ENCODE measurements around the gene ROR1. TPM values are rescaled to one million over a fixed set of nuclear protein-coding genes. Genes with fewer than 3 reads are reported as not detected.

The ROR1 gene
- total RNA-seq, 2 experiments from 2014 or later = 0.47 to 1.4 TPM

DNA sequence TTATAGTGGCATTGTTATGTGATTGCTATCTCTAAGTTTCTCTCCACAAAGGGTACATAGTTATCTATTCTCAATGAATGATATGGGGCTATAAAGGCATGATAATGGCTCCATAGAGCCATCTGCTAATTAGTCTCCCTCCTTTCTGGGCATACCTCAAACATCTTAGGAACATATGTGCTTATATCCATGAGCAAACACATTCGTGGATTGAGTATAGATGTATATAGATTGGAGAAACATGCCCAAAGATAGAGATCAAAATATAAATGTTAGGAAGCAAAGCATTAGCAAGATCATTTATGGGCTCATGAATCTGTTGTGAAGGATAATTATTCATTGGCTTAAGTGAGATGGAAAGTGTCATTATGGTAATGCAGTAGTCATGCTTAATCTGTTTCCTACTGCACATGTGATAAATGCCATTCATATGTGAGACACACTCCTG is 273.8 kb downstream of the ROR1 start:
- DNase-seq (ENCODE audit: low spot score) = no peak
- Histone ChIP-seq H2AFZ (ENCODE audit: low read length) (no peak overlapping the region), H3K36me3 (ENCODE audit: insufficient read depth, low read length) (no peaks in the 10 kb centered on the region), H3K27ac (ENCODE audit: low read depth, low read length, poor library complexity, severe bottlenecking) (no peak overlapping the region), H3K4me2 (ENCODE audit: low read length) (no peak overlapping the region), H3K4me3 (ENCODE audit: low read depth, low read length, poor library complexity, severe bottlenecking) (no peak overlapping the region), H3K4me1 (ENCODE audit: insufficient read depth, low read length, poor library complexity, severe bottlenecking) (no peaks in the 10 kb centered on the region), H3K9me2 (ENCODE audit: insufficient read depth, low read length) (no peaks in the 10 kb centered on the region), H4K20me1 (ENCODE audit: insufficient read depth, low read length) (no peaks in the 10 kb centered on the region), H3K9me3 (ENCODE audit: low read length) (no peaks in the 10 kb centered on the region), H3K79me2 (ENCODE audit: insufficient read depth, low read depth, low read length) (no peaks in the 10 kb centered on the region)
- no peak for TF ChIP-seq CTCF (conservative IDR thresholded peaks at IDR 0.05; ENCODE audit: low read length)
- TF ChIP-seq EZH2phosphoT487 (IDR thresholded peaks at IDR 0.05; ENCODE audit: borderline replicate concordance, low read depth, low read length) = no peak
- POLR2A ChIA-PET = no interaction called here
- no TSS peak for BruUV-seq (replicated peaks)
- intact Hi-C loops (cut with micrococcal nuclease; ENCODE audit: unreplicated experiment) = no loop called here
- CTCF ChIA-PET (ENCODE audit: unreplicated experiment) = no interaction called here

GRCh38 chr1:64049900-64050540 is 276.2 kb downstream of the ROR1 start:
- no TSS peak for BruUV-seq (replicated peaks)
- H3K9me2 ChIP-seq (ENCODE audit: insufficient read depth, low read length) = no peaks in the 10 kb centered on the region
- H3K4me3 ChIP-seq (ENCODE audit: low read depth, low read length, poor library complexity, severe bottlenecking) = no peak overlapping the region
- no peak for DNase-seq (ENCODE audit: low spot score)
- TF ChIP-seq CTCF (conservative IDR thresholded peaks at IDR 0.05; ENCODE audit: low read length) (no peak), EZH2phosphoT487 (IDR thresholded peaks at IDR 0.05; ENCODE audit: borderline replicate concordance, low read depth, low read length) (no peak)
- no peaks in the 10 kb centered on the region for H3K9me3 ChIP-seq (ENCODE audit: low read length)
- CTCF ChIA-PET (ENCODE audit: unreplicated experiment) = no interaction called here
- H2AFZ ChIP-seq (ENCODE audit: low read length) = no peak overlapping the region
- H3K27ac ChIP-seq (ENCODE audit: low read depth, low read length, poor library complexity, severe bottlenecking) = no peak overlapping the region
- H3K4me1 ChIP-seq (ENCODE audit: insufficient read depth, low read length, poor library complexity, severe bottlenecking) = no peaks in the 10 kb centered on the region
- H3K79me2 ChIP-seq (ENCODE audit: insufficient read depth, low read depth, low read length) = no peaks in the 10 kb centered on the region
- H4K20me1 ChIP-seq (ENCODE audit: insufficient read depth, low read length) = no peaks in the 10 kb centered on the region
- intact Hi-C loops (cut with micrococcal nuclease; ENCODE audit: unreplicated experiment) = no loop called here
- POLR2A ChIA-PET = no interaction called here
- H3K4me2 ChIP-seq (ENCODE audit: low read length) = no peak overlapping the region
- no peaks in the 10 kb centered on the region for H3K36me3 ChIP-seq (ENCODE audit: insufficient read depth, low read length)

GRCh38 chr1:64050601-64051000 is 276.8 kb downstream of the ROR1 start:
- TF ChIP-seq CTCF (conservative IDR thresholded peaks at IDR 0.05; ENCODE audit: low read length) (no peak), EZH2phosphoT487 (IDR thresholded peaks at IDR 0.05; ENCODE audit: borderline replicate concordance, low read depth, low read length) (no peak)
- Histone ChIP-seq H3K27ac (ENCODE audit: low read depth, low read length, poor library complexity, severe bottlenecking) (no peak overlapping the region), H3K9me3 (ENCODE audit: low read length) (no peaks in the 10 kb centered on the region), H3K4me3 (ENCODE audit: low read depth, low read length, poor library complexity, severe bottlenecking) (no peak overlapping the region), H4K20me1 (ENCODE audit: insufficient read depth, low read length) (no peaks in the 10 kb centered on the region), H3K79me2 (ENCODE audit: insufficient read depth, low read depth, low read length) (no peaks in the 10 kb centered on the region), H2AFZ (ENCODE audit: low read length) (no peak overlapping the region), H3K4me2 (ENCODE audit: low read length) (no peak overlapping the region), H3K9me2 (ENCODE audit: insufficient read depth, low read length) (no peaks in the 10 kb centered on the region), H3K4me1 (ENCODE audit: insufficient read depth, low read length, poor library complexity, severe bottlenecking) (no peaks in the 10 kb centered on the region), H3K36me3 (ENCODE audit: insufficient read depth, low read length) (no peaks in the 10 kb centered on the region)
- POLR2A ChIA-PET = no interaction called here
- DNase-seq (ENCODE audit: low spot score) = no peak
- intact Hi-C loops (cut with micrococcal nuclease; ENCODE audit: unreplicated experiment) = no loop called here
- CTCF ChIA-PET (ENCODE audit: unreplicated experiment) = no interaction called here
- BruUV-seq (replicated peaks) = no TSS peak

Data from OCI-LY7 (cell line).